Measurements from ENCODE around the gene KAZN.

DNA sequence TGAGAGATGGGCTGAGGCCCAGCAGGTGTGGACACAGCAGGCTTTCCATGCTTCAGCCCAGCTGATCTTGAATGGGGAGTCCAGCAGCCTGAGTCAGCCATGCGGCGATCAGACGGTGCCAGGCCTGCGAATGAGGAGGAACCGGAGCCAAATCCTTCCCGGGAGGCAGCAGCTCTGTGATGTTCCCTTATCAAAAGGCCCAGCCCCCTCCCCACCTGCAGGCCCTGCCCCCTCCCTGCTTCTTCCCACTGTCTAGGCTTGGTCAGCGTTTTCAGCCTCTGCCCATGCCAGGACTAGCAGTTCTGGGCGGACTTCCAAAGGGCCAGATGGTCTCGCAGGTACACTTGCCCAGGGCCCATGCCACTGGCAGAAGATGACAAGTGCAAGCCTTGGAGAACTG is 253.8 kb downstream of the KAZN start:
- TF ChIP-seq ATF2 (tag by site-specific recombination; IDR thresholded peaks at IDR 0.05; ENCODE audit: low read depth) (no peak), ZNF623 (tag by site-specific recombination; IDR thresholded peaks at IDR 0.05) (no peak), ZBTB26 (tag by site-specific recombination; optimal IDR thresholded peaks at IDR 0.05) (no peak), REPIN1 (tag by site-specific recombination; IDR thresholded peaks at IDR 0.05; ENCODE audit: low read depth) (no peak), ZNF274 (IDR thresholded peaks at IDR 0.05; ENCODE audit: low read length) (no peak), ZNF274 (tag by site-specific recombination; IDR thresholded peaks at IDR 0.05; ENCODE audit: borderline replicate concordance) (no peak), PBX3 (CRISPR knock-in tag; IDR thresholded peaks at IDR 0.05) (no peak), CTCF (tag by site-specific recombination; IDR thresholded peaks at IDR 0.05) (no peak), ZBTB17 (tag by site-specific recombination; IDR thresholded peaks at IDR 0.05) (no peak), ZNF23 (tag by site-specific recombination; IDR thresholded peaks at IDR 0.05; ENCODE audit: borderline replicate concordance) (no peak), KLF8 (tag by site-specific recombination; IDR thresholded peaks at IDR 0.05) (no peak)
- TF ChIP-seq, protein P1, sequence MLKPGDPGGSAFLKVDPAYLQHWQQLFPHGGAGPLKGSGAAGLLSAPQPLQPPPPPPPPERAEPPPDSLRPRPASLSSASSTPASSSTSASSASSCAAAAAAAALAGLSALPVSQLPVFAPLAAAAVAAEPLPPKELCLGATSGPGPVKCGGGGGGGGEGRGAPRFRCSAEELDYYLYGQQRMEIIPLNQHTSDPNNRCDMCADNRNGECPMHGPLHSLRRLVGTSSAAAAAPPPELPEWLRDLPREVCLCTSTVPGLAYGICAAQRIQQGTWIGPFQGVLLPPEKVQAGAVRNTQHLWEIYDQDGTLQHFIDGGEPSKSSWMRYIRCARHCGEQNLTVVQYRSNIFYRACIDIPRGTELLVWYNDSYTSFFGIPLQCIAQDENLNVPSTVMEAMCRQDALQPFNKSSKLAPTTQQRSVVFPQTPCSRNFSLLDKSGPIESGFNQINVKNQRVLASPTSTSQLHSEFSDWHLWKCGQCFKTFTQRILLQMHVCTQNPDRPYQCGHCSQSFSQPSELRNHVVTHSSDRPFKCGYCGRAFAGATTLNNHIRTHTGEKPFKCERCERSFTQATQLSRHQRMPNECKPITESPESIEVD (tag by site-specific recombination; IDR thresholded peaks at IDR 0.05), result no peak

All from HEK293 (cell line).